NOMO-1 treated with DMSO at 0.1 percent for 48 hours (cell line): ENCODE measurements around the gene DENND1C.
"Not testable (repeated sequence)": the region's sequence is repeated elsewhere in the genome, so short reads cannot be mapped to it uniquely, and the experiment has no call there.

Experiments
- DNase-seq: peaks from one replicate; lab custom pipeline; 2025; ENCODE audit not compliant: unreplicated experiment; lab: John Stamatoyannopoulos, UW

The DENND1C gene

GRCh38 chr19:6508028-6508771, 26.6 kb upstream of the DENND1C start:
- DNase-seq: not testable (repeated sequence)

GRCh38 chr19:6503407-6504201, 22.0 kb upstream of the DENND1C start:
- no peak for DNase-seq

GRCh38 chr19:6501740-6502648, 20.4 kb upstream of the DENND1C start, which contains the start of gene TUBB4A:
TSS of gene TUBB4A (minus strand) at chr19:6502309. CDS start at chr19:6502212, 97 bp downstream.
- no peak for DNase-seq

- no peak for DNase-seq
Measured at GRCh38 chr19:6500837-6501739, 19.5 kb upstream of the DENND1C start.

GRCh38 chr19:6499052-6499790, 17.6 kb upstream of the DENND1C start:
- DNase-seq: no peak

- peak; percentile 86 for DNase-seq
Measured at GRCh38 chr19:6498294-6499036, 16.9 kb upstream of the DENND1C start.

GRCh38 chr19:6495947-6496346, 14.4 kb upstream of the DENND1C start:
- DNase-seq: no peak

- DNase-seq: no peak
Measured at GRCh38 chr19:6494438-6495036, 12.9 kb upstream of the DENND1C start.

- no peak for DNase-seq
Measured at GRCh38 chr19:6491802-6492592, 10.4 kb upstream of the DENND1C start.

GRCh38 chr19:6490134-6490533, 8.5 kb upstream of the DENND1C start:
- DNase-seq: no peak

GRCh38 chr19:6489278-6490061, 7.9 kb upstream of the DENND1C start:
- peak; percentile 31 for DNase-seq

- DNase-seq: no peak
Measured at GRCh38 chr19:6484831-6485230, 3.2 kb upstream of the DENND1C start.

- no peak for DNase-seq
Measured at GRCh38 chr19:6484230-6484629, 2.6 kb upstream of the DENND1C start.

- DNase-seq: no peak
Measured at GRCh38 chr19:6483235-6483634, 1.6 kb upstream of the DENND1C start.

GRCh38 chr19:6482343-6482686, 728 bp upstream of the DENND1C start:
- DNase-seq: no peak

- DNase-seq: no peak
Measured at GRCh38 chr19:6480848-6481415, 655 bp downstream of the DENND1C start.
